AG04450 (cell line): Measurements from ENCODE around the gene DMGDH. TPM values are rescaled to one million over a fixed set of nuclear protein-coding genes. Genes with fewer than 3 reads are reported as not detected.

Experiments
- CTCF ChIA-PET: fragments of 300-600, 350-600 bp; formaldehyde crosslinking; extraction: SDS; loops from one replicate; lab custom pipeline; 2022; ENCODE audit warnings: antibody characterized with exemption, inconsistent platforms; lab: Charles Lee
- POLR2A ChIA-PET: fragments of 350-600 bp; formaldehyde crosslinking; extraction: SDS; loops from one replicate; lab custom pipeline; 2021; ENCODE audit warnings: antibody characterized with exemption, inconsistent platforms; lab: Yijun Ruan, JAX
- DNase-seq: peaks from one replicate; pipeline ENCODE4 v3.0.0-alpha.2; 2011; ENCODE audit warnings: low read depth, low spot score
- H3K27ac ChIP-seq: one replicate; pipeline ENCODE4 v1.5.1; 2012; ENCODE audit warnings: low read depth, low read length, control low read depth
- H3K27me3 ChIP-seq: one replicate; pipeline ENCODE4 v1.6.0; 2012; ENCODE audit warnings: low read length; ENCODE audit not compliant: control insufficient read depth, insufficient read depth
- H3K4me3 ChIP-seq: 2 replicates; pipeline ENCODE4 v1.5.1; 2011; ENCODE audit warnings: mild to moderate bottlenecking, low read depth, low read length, control low read depth
- H3K9me3 ChIP-seq: 2 replicates; pipeline ENCODE4 v1.5.1; 2012; ENCODE audit warnings: low read length; ENCODE audit not compliant: control insufficient read depth, insufficient read depth
- polyA plus RNA-seq: library from polyadenylated mRNA; depleted of rRNA; stranded (reverse); fragments of >200 nt; gene quantifications from 2 replicates; pipeline ENCODE4 v1.2.3, GENCODE V29; 2011
- TF ChIP-seq, protein P1 (sequence below): IDR thresholded peaks from 2 replicates; pipeline ENCODE4 v1.5.1; 2011; ENCODE audit warnings: low read depth, low read length, control low read depth, inconsistent platforms

DMGDH gene
- polyA plus RNA-seq, 1 experiment = 1.9 TPM

DNA sequence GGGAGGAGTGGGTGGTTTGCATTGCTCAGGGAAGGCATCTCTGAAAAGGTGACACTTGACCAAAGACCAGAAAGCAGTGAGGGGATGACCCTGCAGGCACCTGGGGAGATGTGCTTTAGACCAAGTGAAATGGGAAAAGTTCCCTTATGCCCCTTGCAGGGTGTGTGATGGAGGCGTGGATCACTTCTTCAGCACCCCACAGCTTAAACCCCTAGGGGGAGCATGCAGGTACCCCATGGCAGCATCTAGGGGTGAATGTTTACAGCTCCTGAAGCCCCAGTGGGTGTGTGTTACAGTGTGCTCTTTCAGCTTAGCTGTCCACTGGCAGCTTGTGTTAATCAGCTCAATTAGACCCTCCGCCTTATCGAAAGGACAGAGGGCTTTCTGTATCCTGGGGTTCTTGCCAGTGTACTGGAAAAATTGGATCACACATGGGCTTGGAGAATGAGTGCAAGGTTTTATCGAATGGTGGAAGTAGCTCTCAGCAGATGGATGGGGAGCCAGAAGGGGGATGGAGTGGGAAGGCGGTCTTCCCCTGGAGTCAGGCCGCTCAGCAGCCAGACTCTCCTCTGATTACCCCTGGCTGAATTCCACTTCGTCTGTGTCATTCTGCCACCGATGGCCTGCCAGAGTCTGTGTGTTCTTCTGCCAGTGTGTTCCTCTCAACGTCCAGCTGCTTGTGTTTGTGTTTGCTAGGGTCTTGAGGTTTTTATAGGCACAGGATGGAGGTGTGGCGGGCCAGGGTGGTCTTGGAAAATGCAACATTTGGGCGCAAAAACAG, 6.4 kb upstream of the DMGDH start:
- TF ChIP-seq, protein P1, sequence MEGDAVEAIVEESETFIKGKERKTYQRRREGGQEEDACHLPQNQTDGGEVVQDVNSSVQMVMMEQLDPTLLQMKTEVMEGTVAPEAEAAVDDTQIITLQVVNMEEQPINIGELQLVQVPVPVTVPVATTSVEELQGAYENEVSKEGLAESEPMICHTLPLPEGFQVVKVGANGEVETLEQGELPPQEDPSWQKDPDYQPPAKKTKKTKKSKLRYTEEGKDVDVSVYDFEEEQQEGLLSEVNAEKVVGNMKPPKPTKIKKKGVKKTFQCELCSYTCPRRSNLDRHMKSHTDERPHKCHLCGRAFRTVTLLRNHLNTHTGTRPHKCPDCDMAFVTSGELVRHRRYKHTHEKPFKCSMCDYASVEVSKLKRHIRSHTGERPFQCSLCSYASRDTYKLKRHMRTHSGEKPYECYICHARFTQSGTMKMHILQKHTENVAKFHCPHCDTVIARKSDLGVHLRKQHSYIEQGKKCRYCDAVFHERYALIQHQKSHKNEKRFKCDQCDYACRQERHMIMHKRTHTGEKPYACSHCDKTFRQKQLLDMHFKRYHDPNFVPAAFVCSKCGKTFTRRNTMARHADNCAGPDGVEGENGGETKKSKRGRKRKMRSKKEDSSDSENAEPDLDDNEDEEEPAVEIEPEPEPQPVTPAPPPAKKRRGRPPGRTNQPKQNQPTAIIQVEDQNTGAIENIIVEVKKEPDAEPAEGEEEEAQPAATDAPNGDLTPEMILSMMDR = no peak
- Histone ChIP-seq H3K4me3 (no peak overlapping the region), H3K27me3 (no peaks in the 10 kb centered on the region), H3K9me3 (peaks cover 12% of the 10 kb centered on the region; the same call in 1 of the 2 replicates), H3K27ac (no peak overlapping the region)
- CTCF ChIA-PET = interaction anchor here (1.3 kb wide), 1 partner anchor 51 kb away, joined by 5 read pairs; no protein-coding TSS in a partner anchor
- no peak for DNase-seq
- POLR2A ChIA-PET = no interaction called here

DNA sequence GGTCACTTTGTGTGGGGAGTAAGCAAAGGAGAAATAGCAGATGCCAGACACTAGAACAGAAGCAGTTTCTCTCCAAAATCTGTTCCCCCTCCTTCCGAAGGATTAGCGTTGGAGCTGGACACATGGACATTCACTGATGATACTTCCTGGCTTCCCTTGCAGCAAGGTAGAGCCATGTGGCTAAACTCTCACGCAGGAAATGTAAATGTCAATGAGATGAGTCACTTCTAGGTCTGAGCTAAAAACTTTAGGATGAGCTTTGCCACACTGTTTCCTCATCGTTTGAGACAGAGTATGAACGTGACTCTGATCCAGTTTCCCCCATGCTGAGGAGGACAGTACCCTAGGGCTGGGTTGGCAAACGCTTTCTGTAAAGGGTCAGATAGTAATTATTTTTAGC, 5.2 kb upstream of the DMGDH start:
- ChIA-PET CTCF (interaction anchor here (0.8 to 1.6 kb wide), 3 partner anchors 49 to 59 kb away, joined by 3 to 5 read pairs (median 5); no protein-coding TSS in a partner anchor), POLR2A (no interaction called here)
- TF ChIP-seq, protein P1 = no peak
- Histone ChIP-seq H3K27ac (no peak overlapping the region), H3K4me3 (no peak overlapping the region), H3K9me3 (peaks cover 12% of the 10 kb centered on the region), H3K27me3 (no peaks in the 10 kb centered on the region)
- peak; percentile 10 for DNase-seq

DNA sequence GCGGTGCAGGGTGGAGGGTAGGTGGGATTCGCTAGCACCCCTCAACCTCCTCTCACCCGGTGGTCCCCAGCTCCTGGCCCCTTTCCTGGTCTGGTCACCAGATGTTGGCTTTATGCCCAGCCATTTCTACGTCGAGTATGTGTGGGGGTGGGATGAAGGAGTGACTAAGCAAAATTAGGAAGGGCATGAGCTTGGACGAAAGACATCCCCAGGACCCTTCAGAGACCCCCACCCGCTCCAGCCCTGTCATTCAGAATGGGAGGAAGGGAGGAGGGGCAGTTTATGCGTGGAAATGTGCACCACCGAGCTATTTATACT, 835 bp upstream of the DMGDH start:
- Histone ChIP-seq H3K4me3 (peak overlapping the region; percentile 46), H3K27ac (peak overlapping the region; percentile 52), H3K9me3 (peaks cover 12% of the 10 kb centered on the region), H3K27me3 (no peaks in the 10 kb centered on the region)
- ChIA-PET POLR2A (no interaction called here), CTCF (interaction anchor here (1.1 to 2.2 kb wide), 2 partner anchors 45 to 63 kb away, joined by 7 to 17 read pairs; no protein-coding TSS in a partner anchor)
- TF ChIP-seq, protein P1 = no peak
- DNase-seq = no peak

DNA sequence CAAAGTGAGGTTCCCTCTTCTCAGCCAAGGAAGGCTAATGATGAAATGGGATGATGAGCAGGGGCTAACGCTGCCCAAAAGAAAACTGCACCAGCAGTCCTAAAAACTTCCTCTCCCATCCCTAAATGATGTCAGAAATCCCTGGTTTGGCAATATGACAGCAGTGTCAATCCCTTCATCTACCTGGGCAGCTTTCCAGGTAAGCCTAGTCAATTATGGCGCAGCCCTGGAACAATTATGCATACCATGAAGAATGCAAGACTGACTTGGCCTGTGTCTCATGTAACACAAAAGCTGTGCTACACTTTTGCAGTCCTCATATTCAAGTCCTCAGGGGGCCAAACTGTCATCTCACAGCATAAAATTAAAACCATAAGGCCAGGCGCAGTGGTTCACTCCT, 7.0 kb downstream of the DMGDH start:
- ChIA-PET POLR2A (no interaction called here), CTCF (interaction anchor here (1.4 to 1.8 kb wide), 2 partner anchors 20 to 38 kb away, joined by 3 to 13 read pairs; no protein-coding TSS in a partner anchor)
- TF ChIP-seq, protein P1 = no peak
- no peak for DNase-seq
- H3K9me3 ChIP-seq = no peaks in the 10 kb centered on the region
- no peaks in the 10 kb centered on the region for H3K27me3 ChIP-seq
- H3K4me3 ChIP-seq = no peak overlapping the region
- no peak overlapping the region for H3K27ac ChIP-seq

DNA sequence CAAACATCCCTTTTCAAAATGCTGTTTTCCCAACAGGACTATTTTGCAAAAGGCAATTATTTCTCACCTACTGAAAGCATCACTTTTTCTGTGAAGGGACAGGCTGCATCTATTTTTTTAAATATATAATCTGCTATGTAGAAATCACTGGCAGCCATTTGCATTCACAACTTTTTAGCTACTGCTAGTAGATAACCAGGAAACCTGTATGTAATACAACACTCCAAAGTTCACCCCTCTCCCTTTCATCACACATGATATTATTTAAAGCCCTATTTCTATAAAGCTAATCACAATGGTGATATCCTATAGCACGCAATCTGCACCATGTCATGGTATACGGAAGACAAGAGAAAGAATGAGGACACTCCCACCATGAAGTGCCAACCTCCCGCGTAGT, 9.8 kb downstream of the DMGDH start:
- Histone ChIP-seq H3K27ac (no peak overlapping the region), H3K4me3 (no peak overlapping the region), H3K9me3 (no peaks in the 10 kb centered on the region), H3K27me3 (no peaks in the 10 kb centered on the region)
- TF ChIP-seq, protein P1 = no peak
- ChIA-PET POLR2A (no interaction called here), CTCF (interaction anchor here (1.7 to 2.5 kb wide), 2 partner anchors 35 to 73 kb away, joined by 10 to 11 read pairs; no protein-coding TSS in a partner anchor)
- no peak for DNase-seq
